ENCODE data around the gene PTGDR2.

- no peak for TF ChIP-seq CTCF (IDR thresholded peaks at IDR 0.05)
- no peak for TF ChIP-seq POLR2A (IDR thresholded peaks at IDR 0.05)
Measured at GRCh38 chr11:60879971-60880588, 24.3 kb upstream of the PTGDR2 start.

All from uterus (tissue), 2 donors.